GM08714 (cell line): Measurements from ENCODE around the gene RNF123.
A peak's percentile ranks its signal among the peaks of the same experiment; 100 is the strongest.
"Not testable (repeated sequence)": the region's sequence is repeated elsewhere in the genome, so short reads cannot be mapped to it uniquely, and the experiment has no call there.

ENCODE experiments used
- H3K4me3 ChIP-seq: fragments of 200-500 bp; sonication (Bioruptor generic); 2 replicates; pipeline ENCODE4 v1.5.1; 2014; ENCODE audit warnings: mild to moderate bottlenecking, low read length, inconsistent platforms
- ZNF274 ChIP-seq: IDR thresholded peaks from 2 replicates; pipeline ENCODE4 v1.6.1; 2012; ENCODE audit warnings: mild to moderate bottlenecking, low read depth, low read length

Gene RNF123

GRCh38 chr3:49683162-49683561, 6.2 kb upstream of the RNF123 start:
- TF ChIP-seq ZNF274 = no peak
- H3K4me3 ChIP-seq = no peak overlapping the region

- H3K4me3 ChIP-seq = not testable (repeated sequence)
Measured at GRCh38 chr3:49684453-49684852, 4.9 kb upstream of the RNF123 start.

DNA sequence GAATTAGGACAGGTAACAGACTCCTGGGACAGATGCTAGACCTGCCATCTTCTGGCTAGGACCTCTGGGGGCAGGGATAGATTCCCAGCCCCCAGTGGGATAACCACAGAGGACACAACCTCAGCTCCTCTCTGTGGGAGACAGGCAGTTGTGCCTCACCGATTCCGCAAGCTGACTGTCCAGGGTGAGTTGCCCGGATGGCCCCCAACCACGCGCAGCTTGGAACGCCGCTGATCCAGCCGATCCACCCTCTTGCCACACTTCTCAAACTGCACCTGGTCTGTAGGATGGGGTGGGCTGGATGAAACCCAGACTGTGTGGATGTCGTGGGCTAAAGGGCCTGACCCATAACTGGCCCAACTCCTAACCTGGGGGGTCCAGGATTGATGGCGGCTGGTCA, 4.3 kb upstream of the RNF123 start:
- H3K4me3 ChIP-seq = not testable (repeated sequence)

DNA sequence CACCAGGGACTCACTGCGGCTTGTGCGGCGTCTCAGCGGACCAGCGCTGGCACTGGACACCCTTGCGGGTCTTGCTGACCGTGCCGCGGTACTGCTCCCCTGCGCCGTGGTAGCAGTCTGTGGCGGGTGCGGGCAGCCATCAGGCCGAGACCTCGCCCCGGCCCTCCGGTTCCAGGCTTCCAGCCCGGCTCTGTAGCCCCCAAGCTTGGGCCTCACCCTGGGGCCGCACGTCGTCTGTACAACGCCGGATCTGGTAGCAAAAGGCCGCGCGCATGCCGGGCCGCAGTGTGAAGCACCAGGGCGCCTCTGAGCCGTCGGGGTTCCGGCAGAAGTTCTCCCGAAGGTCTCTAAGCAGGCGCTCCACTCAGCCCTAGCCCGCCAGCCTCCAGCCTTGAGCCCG, 3.5 kb upstream of the RNF123 start:
- not testable (repeated sequence) for H3K4me3 ChIP-seq

GRCh38 chr3:49686346-49686745, 3.0 kb upstream of the RNF123 start:
- H3K4me3 ChIP-seq = not testable (repeated sequence)

GRCh38 chr3:49686769-49687423, 2.5 kb upstream of the RNF123 start:
- H3K4me3 ChIP-seq = not testable (repeated sequence)

DNA sequence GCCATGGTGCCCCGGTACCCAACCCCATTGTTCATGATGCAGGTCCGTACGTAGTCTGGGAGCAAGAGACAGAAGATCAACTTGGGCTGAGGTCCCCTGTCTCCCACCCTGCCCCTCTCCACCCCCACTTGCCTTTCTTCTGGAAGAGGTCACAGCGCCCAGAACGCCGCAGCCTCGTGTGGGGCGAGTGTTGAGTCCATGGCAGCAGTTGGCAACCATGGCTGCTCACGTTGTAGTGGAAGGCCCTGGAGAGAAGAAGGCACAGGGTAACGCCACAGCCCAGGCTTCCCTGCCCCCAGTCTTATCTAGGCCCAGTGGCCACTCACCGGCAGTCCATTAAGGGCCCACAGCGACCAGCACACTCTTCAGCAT, 1.9 kb upstream of the RNF123 start:
- not testable (repeated sequence) for H3K4me3 ChIP-seq

GRCh38 chr3:49688338-49689045, 865 bp upstream of the RNF123 start:
- H3K4me3 ChIP-seq = peak overlapping the region; percentile 83; the same call in 1 of the 2 replicates

GRCh38 chr3:49689908-49690624, 709 bp downstream of the RNF123 start:
- H3K4me3 ChIP-seq = peak overlapping the region; percentile 83

GRCh38 chr3:49690856-49691255, 1.5 kb downstream of the RNF123 start:
- H3K4me3 ChIP-seq = not testable (repeated sequence)

- H3K4me3 ChIP-seq = not testable (repeated sequence)
Measured at GRCh38 chr3:49691481-49691880, 2.1 kb downstream of the RNF123 start.

GRCh38 chr3:49694409-49695070, 5.2 kb downstream of the RNF123 start:
- not testable (repeated sequence) for H3K4me3 ChIP-seq

DNA sequence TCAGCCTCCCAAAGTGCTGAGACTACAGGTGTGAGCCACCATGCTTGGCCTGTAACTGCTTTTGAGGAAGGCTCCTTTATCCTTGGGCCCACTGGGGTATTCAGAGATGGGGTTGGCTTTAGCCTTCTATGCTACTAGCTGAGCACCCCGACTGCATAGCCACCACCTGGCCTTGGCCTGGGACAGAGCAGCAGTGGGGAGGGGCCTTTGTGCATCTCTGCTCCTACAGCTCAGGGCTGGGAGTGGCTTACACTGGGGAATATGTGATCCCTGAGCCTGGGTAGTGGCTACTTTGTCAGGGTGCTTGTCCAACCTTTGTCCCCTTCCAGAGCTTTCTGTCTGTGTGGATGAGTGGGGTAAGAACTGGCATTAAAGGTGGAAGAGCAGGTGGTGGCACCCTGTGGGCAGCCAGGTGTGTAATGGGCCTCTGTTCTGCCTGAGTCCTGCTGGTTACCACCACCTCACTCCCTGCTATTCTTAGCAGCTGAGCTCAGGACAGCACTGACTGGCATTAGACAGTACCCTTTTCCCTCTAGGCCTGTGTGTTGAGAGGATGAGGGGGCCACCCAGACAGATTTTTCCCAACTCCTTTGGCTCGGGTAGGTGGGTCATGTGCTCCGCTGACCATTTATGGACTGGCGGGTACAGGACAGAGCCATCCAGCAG, 6.1 kb downstream of the RNF123 start:
- H3K4me3 ChIP-seq = not testable (repeated sequence)

- no peak for TF ChIP-seq ZNF274
- no peak overlapping the region for H3K4me3 ChIP-seq
Measured at GRCh38 chr3:49699281-49699979, 10.1 kb downstream of the RNF123 start.

DNA sequence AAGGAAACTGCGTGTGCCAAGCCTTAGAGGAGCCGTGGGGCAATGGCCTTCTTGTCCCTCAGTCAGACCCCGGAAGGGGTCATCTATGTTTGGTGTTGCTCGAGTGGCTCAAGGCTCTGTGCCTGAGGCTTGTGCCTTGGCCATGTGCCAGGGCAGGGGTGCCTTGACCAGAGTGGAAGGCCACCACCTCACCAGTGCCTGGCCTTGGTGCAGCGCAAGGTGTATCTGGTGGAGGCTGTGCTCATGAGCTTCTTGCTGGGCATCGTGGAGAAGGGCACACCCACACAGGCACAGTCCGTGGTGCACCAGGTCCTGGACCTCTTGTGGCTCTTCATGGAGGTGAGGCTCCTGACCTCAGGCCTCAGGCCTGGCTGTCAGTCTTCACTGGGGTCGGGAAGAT, 10.7 kb downstream of the RNF123 start:
- TF ChIP-seq ZNF274 = no peak
- no peak overlapping the region for H3K4me3 ChIP-seq
